Measurements from ENCODE around the gene C1QA. TPM values are rescaled to one million over a fixed set of nuclear protein-coding genes. Genes with fewer than 3 reads are reported as not detected.

Gene C1QA
- total RNA-seq, 1 experiment from 2014 or later, result 0.50 TPM

- Mint-ChIP-seq H3K9me3 (no peaks in the 10 kb centered on the region), H3K27me3 (ENCODE audit: low read depth) (no peaks in the 10 kb centered on the region; the same call in 1 of the 2 replicates), H3K27ac (no peak overlapping the region), H3K36me3 (no peaks in the 10 kb centered on the region), H3K4me1 (peaks cover 5% of the 10 kb centered on the region), H3K4me3 (no peak overlapping the region)
- DNase-seq (ENCODE audit: low spot score), result no peak
- no peak for ATAC-seq
- ChIA-PET POLR2A (no interaction called here), CTCF (no interaction called here)
- TF ChIP-seq JUN (CRISPR knock-in tag; IDR thresholded peaks at IDR 0.05) (no peak), SOX15 (CRISPR knock-in tag; IDR thresholded peaks at IDR 0.05) (no peak), CREM (CRISPR knock-in tag; IDR thresholded peaks at IDR 0.05) (no peak)
- TF ChIP-seq, protein P1, sequence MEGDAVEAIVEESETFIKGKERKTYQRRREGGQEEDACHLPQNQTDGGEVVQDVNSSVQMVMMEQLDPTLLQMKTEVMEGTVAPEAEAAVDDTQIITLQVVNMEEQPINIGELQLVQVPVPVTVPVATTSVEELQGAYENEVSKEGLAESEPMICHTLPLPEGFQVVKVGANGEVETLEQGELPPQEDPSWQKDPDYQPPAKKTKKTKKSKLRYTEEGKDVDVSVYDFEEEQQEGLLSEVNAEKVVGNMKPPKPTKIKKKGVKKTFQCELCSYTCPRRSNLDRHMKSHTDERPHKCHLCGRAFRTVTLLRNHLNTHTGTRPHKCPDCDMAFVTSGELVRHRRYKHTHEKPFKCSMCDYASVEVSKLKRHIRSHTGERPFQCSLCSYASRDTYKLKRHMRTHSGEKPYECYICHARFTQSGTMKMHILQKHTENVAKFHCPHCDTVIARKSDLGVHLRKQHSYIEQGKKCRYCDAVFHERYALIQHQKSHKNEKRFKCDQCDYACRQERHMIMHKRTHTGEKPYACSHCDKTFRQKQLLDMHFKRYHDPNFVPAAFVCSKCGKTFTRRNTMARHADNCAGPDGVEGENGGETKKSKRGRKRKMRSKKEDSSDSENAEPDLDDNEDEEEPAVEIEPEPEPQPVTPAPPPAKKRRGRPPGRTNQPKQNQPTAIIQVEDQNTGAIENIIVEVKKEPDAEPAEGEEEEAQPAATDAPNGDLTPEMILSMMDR (IDR thresholded peaks at IDR 0.05), result no peak
- TF ChIP-seq, protein P2, sequence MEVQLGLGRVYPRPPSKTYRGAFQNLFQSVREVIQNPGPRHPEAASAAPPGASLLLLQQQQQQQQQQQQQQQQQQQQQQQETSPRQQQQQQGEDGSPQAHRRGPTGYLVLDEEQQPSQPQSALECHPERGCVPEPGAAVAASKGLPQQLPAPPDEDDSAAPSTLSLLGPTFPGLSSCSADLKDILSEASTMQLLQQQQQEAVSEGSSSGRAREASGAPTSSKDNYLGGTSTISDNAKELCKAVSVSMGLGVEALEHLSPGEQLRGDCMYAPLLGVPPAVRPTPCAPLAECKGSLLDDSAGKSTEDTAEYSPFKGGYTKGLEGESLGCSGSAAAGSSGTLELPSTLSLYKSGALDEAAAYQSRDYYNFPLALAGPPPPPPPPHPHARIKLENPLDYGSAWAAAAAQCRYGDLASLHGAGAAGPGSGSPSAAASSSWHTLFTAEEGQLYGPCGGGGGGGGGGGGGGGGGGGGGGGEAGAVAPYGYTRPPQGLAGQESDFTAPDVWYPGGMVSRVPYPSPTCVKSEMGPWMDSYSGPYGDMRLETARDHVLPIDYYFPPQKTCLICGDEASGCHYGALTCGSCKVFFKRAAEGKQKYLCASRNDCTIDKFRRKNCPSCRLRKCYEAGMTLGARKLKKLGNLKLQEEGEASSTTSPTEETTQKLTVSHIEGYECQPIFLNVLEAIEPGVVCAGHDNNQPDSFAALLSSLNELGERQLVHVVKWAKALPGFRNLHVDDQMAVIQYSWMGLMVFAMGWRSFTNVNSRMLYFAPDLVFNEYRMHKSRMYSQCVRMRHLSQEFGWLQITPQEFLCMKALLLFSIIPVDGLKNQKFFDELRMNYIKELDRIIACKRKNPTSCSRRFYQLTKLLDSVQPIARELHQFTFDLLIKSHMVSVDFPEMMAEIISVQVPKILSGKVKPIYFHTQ (CRISPR knock-in tag; IDR thresholded peaks at IDR 0.05), result no peak
Measured at GRCh38 chr1:22637907-22638445, 1.5 kb downstream of the C1QA start.

GRCh38 chr1:22638476-22639234 is 2.2 kb downstream of the C1QA start:
- DNase-seq (ENCODE audit: low spot score), result no peak
- Mint-ChIP-seq H3K27ac (no peak overlapping the region; the same call in 1 of the 2 replicates), H3K4me1 (peaks cover 5% of the 10 kb centered on the region), H3K9me3 (no peaks in the 10 kb centered on the region), H3K4me3 (no peak overlapping the region), H3K27me3 (ENCODE audit: low read depth) (no peaks in the 10 kb centered on the region; the same call in 1 of the 2 replicates), H3K36me3 (no peaks in the 10 kb centered on the region)
- TF ChIP-seq NR3C1 (CRISPR knock-in tag; conservative IDR thresholded peaks at IDR 0.05; ENCODE audit: low read depth) (no peak), ZNF317 (CRISPR knock-in tag; IDR thresholded peaks at IDR 0.05; ENCODE audit: borderline replicate concordance, low read depth) (no peak; the same call in none of the 2 replicates), SMAD3 (CRISPR knock-in tag; IDR thresholded peaks at IDR 0.05; ENCODE audit: borderline replicate concordance) (no peak)
- CTCF ChIA-PET, result interaction anchor here (0.6 to 1.8 kb wide), 17 partner anchors 10 to 533 kb away, joined by 3 to 13 read pairs (median 4); partner anchors contain the start of gene C1QB
- peak; percentile 9 for ATAC-seq
- POLR2A ChIA-PET, result no interaction called here

GRCh38 chr1:22639286-22639685 is 2.9 kb downstream of the C1QA start:
- peak; percentile 73 for DNase-seq (ENCODE audit: low spot score)
- TF ChIP-seq, protein P3, sequence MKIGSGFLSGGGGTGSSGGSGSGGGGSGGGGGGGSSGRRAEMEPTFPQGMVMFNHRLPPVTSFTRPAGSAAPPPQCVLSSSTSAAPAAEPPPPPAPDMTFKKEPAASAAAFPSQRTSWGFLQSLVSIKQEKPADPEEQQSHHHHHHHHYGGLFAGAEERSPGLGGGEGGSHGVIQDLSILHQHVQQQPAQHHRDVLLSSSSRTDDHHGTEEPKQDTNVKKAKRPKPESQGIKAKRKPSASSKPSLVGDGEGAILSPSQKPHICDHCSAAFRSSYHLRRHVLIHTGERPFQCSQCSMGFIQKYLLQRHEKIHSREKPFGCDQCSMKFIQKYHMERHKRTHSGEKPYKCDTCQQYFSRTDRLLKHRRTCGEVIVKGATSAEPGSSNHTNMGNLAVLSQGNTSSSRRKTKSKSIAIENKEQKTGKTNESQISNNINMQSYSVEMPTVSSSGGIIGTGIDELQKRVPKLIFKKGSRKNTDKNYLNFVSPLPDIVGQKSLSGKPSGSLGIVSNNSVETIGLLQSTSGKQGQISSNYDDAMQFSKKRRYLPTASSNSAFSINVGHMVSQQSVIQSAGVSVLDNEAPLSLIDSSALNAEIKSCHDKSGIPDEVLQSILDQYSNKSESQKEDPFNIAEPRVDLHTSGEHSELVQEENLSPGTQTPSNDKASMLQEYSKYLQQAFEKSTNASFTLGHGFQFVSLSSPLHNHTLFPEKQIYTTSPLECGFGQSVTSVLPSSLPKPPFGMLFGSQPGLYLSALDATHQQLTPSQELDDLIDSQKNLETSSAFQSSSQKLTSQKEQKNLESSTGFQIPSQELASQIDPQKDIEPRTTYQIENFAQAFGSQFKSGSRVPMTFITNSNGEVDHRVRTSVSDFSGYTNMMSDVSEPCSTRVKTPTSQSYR (CRISPR knock-in tag; IDR thresholded peaks at IDR 0.05), result peak; percentile 93
- TF ChIP-seq, protein P4, sequence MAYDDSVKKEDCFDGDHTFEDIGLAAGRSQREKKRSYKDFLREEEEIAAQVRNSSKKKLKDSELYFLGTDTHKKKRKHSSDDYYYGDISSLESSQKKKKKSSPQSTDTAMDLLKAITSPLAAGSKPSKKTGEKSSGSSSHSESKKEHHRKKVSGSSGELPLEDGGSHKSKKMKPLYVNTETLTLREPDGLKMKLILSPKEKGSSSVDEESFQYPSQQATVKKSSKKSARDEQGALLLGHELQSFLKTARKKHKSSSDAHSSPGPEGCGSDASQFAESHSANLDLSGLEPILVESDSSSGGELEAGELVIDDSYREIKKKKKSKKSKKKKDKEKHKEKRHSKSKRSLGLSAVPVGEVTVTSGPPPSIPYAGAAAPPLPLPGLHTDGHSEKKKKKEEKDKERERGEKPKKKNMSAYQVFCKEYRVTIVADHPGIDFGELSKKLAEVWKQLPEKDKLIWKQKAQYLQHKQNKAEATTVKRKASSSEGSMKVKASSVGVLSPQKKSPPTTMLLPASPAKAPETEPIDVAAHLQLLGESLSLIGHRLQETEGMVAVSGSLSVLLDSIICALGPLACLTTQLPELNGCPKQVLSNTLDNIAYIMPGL (CRISPR knock-in tag; IDR thresholded peaks at IDR 0.05), result no peak
- TF ChIP-seq, protein P5, sequence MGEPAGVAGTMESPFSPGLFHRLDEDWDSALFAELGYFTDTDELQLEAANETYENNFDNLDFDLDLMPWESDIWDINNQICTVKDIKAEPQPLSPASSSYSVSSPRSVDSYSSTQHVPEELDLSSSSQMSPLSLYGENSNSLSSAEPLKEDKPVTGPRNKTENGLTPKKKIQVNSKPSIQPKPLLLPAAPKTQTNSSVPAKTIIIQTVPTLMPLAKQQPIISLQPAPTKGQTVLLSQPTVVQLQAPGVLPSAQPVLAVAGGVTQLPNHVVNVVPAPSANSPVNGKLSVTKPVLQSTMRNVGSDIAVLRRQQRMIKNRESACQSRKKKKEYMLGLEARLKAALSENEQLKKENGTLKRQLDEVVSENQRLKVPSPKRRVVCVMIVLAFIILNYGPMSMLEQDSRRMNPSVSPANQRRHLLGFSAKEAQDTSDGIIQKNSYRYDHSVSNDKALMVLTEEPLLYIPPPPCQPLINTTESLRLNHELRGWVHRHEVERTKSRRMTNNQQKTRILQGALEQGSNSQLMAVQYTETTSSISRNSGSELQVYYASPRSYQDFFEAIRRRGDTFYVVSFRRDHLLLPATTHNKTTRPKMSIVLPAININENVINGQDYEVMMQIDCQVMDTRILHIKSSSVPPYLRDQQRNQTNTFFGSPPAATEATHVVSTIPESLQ (CRISPR knock-in tag; IDR thresholded peaks at IDR 0.05), result no peak
- TF ChIP-seq JUN (CRISPR knock-in tag; IDR thresholded peaks at IDR 0.05), result no peak
- no peak for TF ChIP-seq ATF2 (CRISPR knock-in tag; IDR thresholded peaks at IDR 0.05; ENCODE audit: borderline replicate concordance, low read depth)
- no peak for TF ChIP-seq ESRRA (CRISPR knock-in tag; IDR thresholded peaks at IDR 0.05; ENCODE audit: borderline replicate concordance)
- TF ChIP-seq ETV6 (CRISPR knock-in tag; IDR thresholded peaks at IDR 0.05), result no peak
- TF ChIP-seq, protein P6, sequence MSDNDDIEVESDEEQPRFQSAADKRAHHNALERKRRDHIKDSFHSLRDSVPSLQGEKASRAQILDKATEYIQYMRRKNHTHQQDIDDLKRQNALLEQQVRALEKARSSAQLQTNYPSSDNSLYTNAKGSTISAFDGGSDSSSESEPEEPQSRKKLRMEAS (CRISPR knock-in tag; IDR thresholded peaks at IDR 0.05), result peak; percentile 45; the same call in 1 of the 2 replicates
- no peak for TF ChIP-seq NR2C2 (CRISPR knock-in tag; IDR thresholded peaks at IDR 0.05)

More at GRCh38 chr1:22639286-22639685, 2.9 kb downstream of the C1QA start:
- H3K27ac Mint-ChIP-seq, result no peak overlapping the region; the same call in 1 of the 2 replicates
- POLR2A ChIA-PET, result interaction anchor here (0.6 to 0.7 kb wide), 2 partner anchors 56 to 83 kb away, joined by 3 to 4 read pairs; no protein-coding TSS in a partner anchor
- no peaks in the 10 kb centered on the region; the same call in 1 of the 2 replicates for H3K27me3 Mint-ChIP-seq (ENCODE audit: low read depth)
- no peaks in the 10 kb centered on the region for H3K9me3 Mint-ChIP-seq
- H3K36me3 Mint-ChIP-seq, result no peaks in the 10 kb centered on the region
- H3K4me3 Mint-ChIP-seq, result no peak overlapping the region
- H3K4me1 Mint-ChIP-seq, result peaks cover 5% of the 10 kb centered on the region
- CTCF ChIA-PET, result interaction anchor here (0.6 to 1.8 kb wide), 19 partner anchors 10 to 620 kb away, joined by 3 to 13 read pairs (median 4); partner anchors contain the start of gene C1QB
- ATAC-seq, result peak; percentile 84

All from WTC11 (cell line).